B cell (primary cell): ENCODE measurements around the gene JSRP1. TPM values are rescaled to one million over a fixed set of nuclear protein-coding genes. Genes with fewer than 3 reads are reported as not detected.

Source experiments
- ATAC-seq: fragments of 200-7000 bp; cut with Tn5 transposase; one replicate; pipeline ENCODE4 v1.10.0; 2021; ENCODE audit warnings: low read depth, mild to moderate bottlenecking, moderate number of reproducible peaks, moderate library complexity
- CTCF ChIA-PET: fragments of 350-600 bp; sonication (Branson Sonifier 250); formaldehyde crosslinking; loops from one replicate; lab custom pipeline; 2021; ENCODE audit warnings: antibody characterized with exemption, inconsistent platforms; lab: Charles Lee
- POLR2A ChIA-PET: fragments of 350-600 bp; sonication (Branson Sonifier 250); formaldehyde crosslinking; loops from one replicate; lab custom pipeline; 2021; ENCODE audit warnings: antibody characterized with exemption; lab: Charles Lee
- DNase-seq: peaks from one replicate; pipeline ENCODE4 v3.0.0; 2013
- H2AFZ ChIP-seq: 2 replicates; pipeline ENCODE4 v1.6.1; 2012; ENCODE audit warnings: mild to moderate bottlenecking, low read depth, low read length; ENCODE audit not compliant: insufficient read depth, poor library complexity, severe bottlenecking
- H3K27ac ChIP-seq, 2 donors: 1 replicate in 1 of 2; 2 replicates in 1 of 2; pipeline ENCODE4 v1.5.1; 2012 to 2013; ENCODE audit warnings: low read length in 2 of 2, mild to moderate bottlenecking in 2 of 2, moderate library complexity in 1 of 2
- H3K27me3 ChIP-seq, 4 experiments: fragments of 200-600 bp in 1 of 4; sonication (generic) in 1 of 4; replicated peaks in 1 of 4; 1 replicate in 2 of 4; 2 replicates in 2 of 4; pipeline versions ENCODE4 v1.6.1 to v1.7.0; 2013 to 2016; ENCODE audit warnings: low read length in 3 of 4, mild to moderate bottlenecking in 2 of 4, mixed read lengths in 1 of 4, moderate library complexity in 1 of 4; ENCODE audit not compliant: insufficient read depth in 4 of 4, control insufficient read depth in 3 of 4; ENCODE audit errors: control extremely low read depth in 1 of 4
- H3K36me3 ChIP-seq, 2 experiments: replicated peaks in 1 of 2; 1 replicate in 1 of 2; 2 replicates in 1 of 2; pipeline versions ENCODE4 v1.6.1 to v1.7.1; 2013; ENCODE audit warnings: low read length in 1 of 2; ENCODE audit not compliant: insufficient read depth in 2 of 2, control insufficient read depth in 1 of 2; ENCODE audit errors: control extremely low read depth in 1 of 2, extremely low read depth in 1 of 2
- H3K4me1 ChIP-seq, 2 donors: fragments of 200-600 bp in 1 of 2; sonication (generic) in 1 of 2; 1 replicate in 1 of 2; 2 replicates in 1 of 2; pipeline versions ENCODE4 v1.5.1 to v1.6.1; 2013 to 2017; ENCODE audit warnings: low read length in 2 of 2; ENCODE audit not compliant: control insufficient read depth in 2 of 2, insufficient read depth in 2 of 2
- H3K4me2 ChIP-seq: replicated peaks from 2 replicates; pipeline ENCODE3; 2012; ENCODE audit warnings: mild to moderate bottlenecking, low read depth, low read length; ENCODE audit not compliant: poor library complexity, severe bottlenecking
- H3K4me3 ChIP-seq, 5 experiments: fragments of 200-600 bp in 1 of 5; sonication (generic) in 1 of 5; 1 replicate in 3 of 5; 2 replicates in 2 of 5; pipeline versions ENCODE4 v1.5.1 to v1.7.0; 2011 to 2016; ENCODE audit warnings: low read length in 4 of 5, mild to moderate bottlenecking in 4 of 5, low read depth in 2 of 5, control low read depth in 1 of 5, moderate library complexity in 1 of 5; ENCODE audit not compliant: insufficient read depth in 1 of 5; ENCODE audit errors: control extremely low read depth in 1 of 5, extremely low read depth in 1 of 5
- H3K79me2 ChIP-seq: fragments of 200-600 bp; sonication (generic); one replicate; pipeline ENCODE4 v1.6.0; 2016; ENCODE audit warnings: low read length; ENCODE audit not compliant: control insufficient read depth, insufficient read depth
- H3K9ac ChIP-seq: fragments of 200-600 bp; sonication (generic); 2 replicates; pipeline ENCODE4 v1.6.1; 2017; ENCODE audit warnings: mild to moderate bottlenecking, low read length, moderate library complexity
- H3K9me3 ChIP-seq, 3 donors: one replicate each; pipeline versions ENCODE4 v1.6.1 to v1.7.1; 2013; ENCODE audit warnings: low read length in 2 of 3; ENCODE audit not compliant: control insufficient read depth in 2 of 3, insufficient read depth in 1 of 3; ENCODE audit errors: control extremely low read depth in 1 of 3
- H4K20me1 ChIP-seq: 2 replicates; pipeline ENCODE4 v1.6.0; 2012; ENCODE audit warnings: mild to moderate bottlenecking, low read length; ENCODE audit not compliant: insufficient read depth, control insufficient read depth, poor library complexity, severe bottlenecking
- H3K27ac Mint-ChIP-seq: one replicate; pipeline ENCODE4 v1.8.0; 2021; ENCODE audit warnings: mixed read lengths
- H3K27me3 Mint-ChIP-seq: one replicate; pipeline ENCODE4 v1.8.0; 2021; ENCODE audit warnings: mixed read lengths
- H3K4me1 Mint-ChIP-seq: one replicate; pipeline ENCODE4 v1.8.0; 2021; ENCODE audit warnings: mixed read lengths
- H3K4me3 Mint-ChIP-seq: one replicate; pipeline ENCODE4 v1.8.0; 2021; ENCODE audit warnings: mixed read lengths
- H3K9me3 Mint-ChIP-seq: one replicate; pipeline ENCODE4 v1.8.0; 2022; ENCODE audit warnings: mixed read lengths; ENCODE audit not compliant: insufficient read depth
- EZH2 ChIP-seq: IDR thresholded peaks from 2 replicates; pipeline ENCODE4 v1.6.1; 2012; ENCODE audit warnings: borderline replicate concordance, low read depth, mild to moderate bottlenecking, moderate library complexity, low read length; ENCODE audit not compliant: insufficient read depth, poor library complexity, severe bottlenecking
- WGBS: methylation state at CpG from one replicate; pipeline ENCODE4 v1.1.5; 2013; ENCODE audit warnings: missing lambda C conversion rate; ENCODE audit not compliant: insufficient coverage; 5-methylcytosine and 5-hydroxymethylcytosine counted together
- intact Hi-C: fragments of 100-400 bp; cut with micrococcal nuclease; formaldehyde crosslinking; loops from one replicate; pipeline ENCODE4 v1.10.0; 2022
- polyA plus RNA-seq: library from polyadenylated mRNA; depleted of rRNA; stranded (reverse); fragments of >200 nt; gene quantifications from 2 replicates; pipeline ENCODE4 v1.2.3, GENCODE V29; 2012
- total RNA-seq, 2 donors: library from RNA; stranded (reverse); fragments of 120-200 nt in 1 of 2; gene quantifications; 1 replicate in 1 of 2; 2 replicates in 1 of 2; pipeline versions ENCODE4 v1.2.3 to v1.2.4, GENCODE V29; 2013 to 2022
- TF ChIP-seq, protein P1 (sequence below): fragments of 200-600 bp; IDR thresholded peaks from one replicate; pipeline ENCODE4 v1.8.0; 2022; ENCODE audit warnings: antibody characterized with exemption, mild to moderate bottlenecking

Gene JSRP1
- total and polyA plus RNA-seq, 2 donors (not counting 1 experiment from before 2014, with no cell fraction given), result 2.1 to 3.0 TPM

DNA sequence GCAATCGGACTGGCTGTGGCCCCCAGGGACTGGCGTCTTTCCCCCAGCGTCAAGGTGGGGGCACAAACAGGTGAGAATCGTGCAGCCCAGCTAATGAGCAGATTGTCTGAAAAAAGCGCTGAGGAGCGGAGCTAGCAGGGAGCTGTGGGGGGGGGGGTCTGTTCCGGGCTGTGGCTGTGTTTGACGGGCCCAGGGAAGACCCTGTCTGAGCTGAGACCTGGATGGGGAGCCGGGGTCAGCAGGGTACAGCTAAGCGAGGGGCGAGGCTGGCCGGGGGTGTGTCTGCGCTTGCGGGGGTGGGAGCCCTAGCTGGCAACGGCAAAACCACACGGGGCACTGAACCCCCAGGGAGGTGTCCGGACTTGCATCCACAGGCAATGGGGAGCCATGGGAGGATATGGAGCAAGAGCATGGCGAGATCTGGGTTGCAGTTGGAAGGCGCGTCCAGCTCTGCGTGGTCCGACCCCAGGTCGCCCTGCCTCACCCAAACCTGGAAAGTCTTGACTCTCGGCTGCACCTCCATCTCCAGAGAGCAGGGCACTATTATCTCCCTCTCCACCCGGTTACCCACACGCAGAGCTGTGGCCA, 47.1 kb upstream of the JSRP1 start:
- Histone ChIP-seq H3K4me1 (peaks cover 48 to 68% of the 10 kb centered on the region in 2 donors), H3K4me3 (peak overlapping the region in 4 of 5 experiments; percentile 25 to 65 (median 43)), H3K4me2 (peak overlapping the region; percentile 88), H3K79me2 (peaks cover 32% of the 10 kb centered on the region), H3K9ac (peak overlapping the region; percentile 63), H3K27ac (no peak overlapping the region), H2AFZ (no peak overlapping the region), H3K9me3 (peaks cover 0 to 24% (median 0%) of the 10 kb centered on the region in 3 donors), H3K27me3 (peaks cover 0 to 23% (median 7%) of the 10 kb centered on the region in 4 experiments), H3K36me3 (no peaks in the 10 kb centered on the region), H4K20me1 (peaks cover 12% of the 10 kb centered on the region)
- POLR2A ChIA-PET, result interaction anchor here (0.5 to 2.7 kb wide), 15 partner anchors 8 to 959 kb away, joined by 3 to 35 read pairs (median 4); no protein-coding TSS in a partner anchor
- WGBS, result 57% methylated on average over 26 of the region's 26 CpGs
- Mint-ChIP-seq H3K4me1 (peaks cover 45% of the 10 kb centered on the region), H3K27ac (peak overlapping the region; percentile 86), H3K27me3 (peaks cover 4% of the 10 kb centered on the region), H3K4me3 (peak overlapping the region; percentile 87), H3K9me3 (peaks cover 2% of the 10 kb centered on the region)
- DNase-seq (no peak), ATAC-seq (peak; percentile 9)
- CTCF ChIA-PET, result interaction anchor here (1.2 to 2.3 kb wide), 4 partner anchors 12 to 29 kb away, joined by 3 to 11 read pairs (median 6); no protein-coding TSS in a partner anchor
- TF ChIP-seq, protein P1, sequence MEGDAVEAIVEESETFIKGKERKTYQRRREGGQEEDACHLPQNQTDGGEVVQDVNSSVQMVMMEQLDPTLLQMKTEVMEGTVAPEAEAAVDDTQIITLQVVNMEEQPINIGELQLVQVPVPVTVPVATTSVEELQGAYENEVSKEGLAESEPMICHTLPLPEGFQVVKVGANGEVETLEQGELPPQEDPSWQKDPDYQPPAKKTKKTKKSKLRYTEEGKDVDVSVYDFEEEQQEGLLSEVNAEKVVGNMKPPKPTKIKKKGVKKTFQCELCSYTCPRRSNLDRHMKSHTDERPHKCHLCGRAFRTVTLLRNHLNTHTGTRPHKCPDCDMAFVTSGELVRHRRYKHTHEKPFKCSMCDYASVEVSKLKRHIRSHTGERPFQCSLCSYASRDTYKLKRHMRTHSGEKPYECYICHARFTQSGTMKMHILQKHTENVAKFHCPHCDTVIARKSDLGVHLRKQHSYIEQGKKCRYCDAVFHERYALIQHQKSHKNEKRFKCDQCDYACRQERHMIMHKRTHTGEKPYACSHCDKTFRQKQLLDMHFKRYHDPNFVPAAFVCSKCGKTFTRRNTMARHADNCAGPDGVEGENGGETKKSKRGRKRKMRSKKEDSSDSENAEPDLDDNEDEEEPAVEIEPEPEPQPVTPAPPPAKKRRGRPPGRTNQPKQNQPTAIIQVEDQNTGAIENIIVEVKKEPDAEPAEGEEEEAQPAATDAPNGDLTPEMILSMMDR, result no peak
- no peak for TF ChIP-seq EZH2
- intact Hi-C loops, result no loop called here
